PC-9 (cell line): ENCODE data around the gene CREBBP. TPM values are rescaled to one million over a fixed set of nuclear protein-coding genes. Genes with fewer than 3 reads are reported as not detected.

Experiments
- BruUV-seq: library from RNA; stranded (reverse); fragments of 400-500 nt; replicated peaks from 2 replicates; lab custom pipeline; 2021; lab: Mats Ljungman, UMichigan
- CTCF ChIA-PET: fragments of 300-600 bp; sonication (Branson Sonifier 250); formaldehyde crosslinking; loops from one replicate; lab custom pipeline; 2022; ENCODE audit warnings: antibody characterized with exemption; lab: Charles Lee
- POLR2A ChIA-PET: fragments of 300-600 bp; sonication (Branson Sonifier 250); formaldehyde crosslinking; loops from one replicate; lab custom pipeline; 2022; ENCODE audit warnings: antibody characterized with exemption; ENCODE audit not compliant: unreplicated experiment; lab: Charles Lee
- DNase-seq, 2 experiments: peaks; one replicate each; pipeline versions ENCODE4 v3.0.0 to v3.0.0-alpha.2; 2015 to 2022; ENCODE audit warnings: mixed read lengths in 1 of 2
- H2AFZ ChIP-seq: fragments of 200-600 bp; sonication (generic); 2 replicates; pipeline ENCODE4 v1.8.1; 2017; ENCODE audit warnings: antibody characterized with exemption
- H3F3A ChIP-seq: fragments of 200-600 bp; sonication (generic); 2 replicates; pipeline ENCODE4 v1.8.1; 2017; ENCODE audit warnings: antibody characterized with exemption, mild to moderate bottlenecking, low read depth; ENCODE audit not compliant: insufficient read depth
- H3K27ac ChIP-seq: fragments of 200-600 bp; sonication (generic); 2 replicates; pipeline ENCODE4 v1.6.1; 2016; ENCODE audit warnings: mixed run types
- H3K27me3 ChIP-seq: fragments of 200-600 bp; sonication (generic); 2 replicates; pipeline ENCODE4 v1.6.1; 2016; ENCODE audit warnings: low read depth, mixed run types; ENCODE audit not compliant: insufficient read depth
- H3K36me3 ChIP-seq: fragments of 200-600 bp; sonication (generic); 2 replicates; pipeline ENCODE4 v1.6.1; 2016; ENCODE audit warnings: low read depth, mixed run types
- H3K4me1 ChIP-seq: fragments of 200-600 bp; sonication (generic); replicated peaks from 2 replicates; pipeline ENCODE4 v1.6.1; 2016; ENCODE audit warnings: mixed run types; ENCODE audit not compliant: insufficient read depth
- H3K4me2 ChIP-seq: fragments of 200-600 bp; sonication (generic); 2 replicates; pipeline ENCODE4 v1.6.1; 2017; ENCODE audit warnings: mixed run types
- H3K4me3 ChIP-seq: fragments of 200-600 bp; sonication (generic); 2 replicates; pipeline ENCODE4 v1.6.1; 2016; ENCODE audit warnings: mixed run types
- H3K79me2 ChIP-seq: fragments of 200-600 bp; sonication (generic); 2 replicates; pipeline ENCODE4 v1.6.1; 2017; ENCODE audit warnings: low read depth, mixed run types
- H3K9me2 ChIP-seq: fragments of 200-600 bp; sonication (generic); 2 replicates; pipeline ENCODE4 v1.8.1; 2017; ENCODE audit warnings: mild to moderate bottlenecking; ENCODE audit not compliant: insufficient read depth
- H3K9me3 ChIP-seq: fragments of 200-600 bp; sonication (generic); 2 replicates; pipeline ENCODE4 v1.8.1; 2016; ENCODE audit warnings: low read depth; ENCODE audit not compliant: insufficient read depth
- H4K20me1 ChIP-seq: fragments of 200-600 bp; sonication (generic); 2 replicates; pipeline ENCODE4 v1.8.1; 2017; ENCODE audit not compliant: insufficient read depth
- EZH2 ChIP-seq: fragments of 200-600 bp; sonication (generic); IDR thresholded peaks from 2 replicates; pipeline ENCODE4 v1.8.0; 2017; ENCODE audit warnings: antibody characterized with exemption, low read depth
- intact Hi-C: fragments of 100-400 bp; cut with micrococcal nuclease; formaldehyde crosslinking; loops from one replicate; pipeline ENCODE4 v1.10.0; 2022; ENCODE audit not compliant: unreplicated experiment
- total RNA-seq: library from RNA; stranded (reverse); gene quantifications from 2 replicates; pipeline ENCODE4 v1.2.3, GENCODE V29; 2021
- TF ChIP-seq, protein P1 (sequence below): fragments of 200-600 bp; sonication (generic); conservative IDR thresholded peaks from 2 replicates; pipeline ENCODE4 v1.6.1; 2017; ENCODE audit warnings: mixed run types, antibody characterized with exemption, mild to moderate bottlenecking, moderate library complexity

Gene CREBBP
- total RNA-seq, 1 experiment from 2014 or later = 74.9 TPM

DNA sequence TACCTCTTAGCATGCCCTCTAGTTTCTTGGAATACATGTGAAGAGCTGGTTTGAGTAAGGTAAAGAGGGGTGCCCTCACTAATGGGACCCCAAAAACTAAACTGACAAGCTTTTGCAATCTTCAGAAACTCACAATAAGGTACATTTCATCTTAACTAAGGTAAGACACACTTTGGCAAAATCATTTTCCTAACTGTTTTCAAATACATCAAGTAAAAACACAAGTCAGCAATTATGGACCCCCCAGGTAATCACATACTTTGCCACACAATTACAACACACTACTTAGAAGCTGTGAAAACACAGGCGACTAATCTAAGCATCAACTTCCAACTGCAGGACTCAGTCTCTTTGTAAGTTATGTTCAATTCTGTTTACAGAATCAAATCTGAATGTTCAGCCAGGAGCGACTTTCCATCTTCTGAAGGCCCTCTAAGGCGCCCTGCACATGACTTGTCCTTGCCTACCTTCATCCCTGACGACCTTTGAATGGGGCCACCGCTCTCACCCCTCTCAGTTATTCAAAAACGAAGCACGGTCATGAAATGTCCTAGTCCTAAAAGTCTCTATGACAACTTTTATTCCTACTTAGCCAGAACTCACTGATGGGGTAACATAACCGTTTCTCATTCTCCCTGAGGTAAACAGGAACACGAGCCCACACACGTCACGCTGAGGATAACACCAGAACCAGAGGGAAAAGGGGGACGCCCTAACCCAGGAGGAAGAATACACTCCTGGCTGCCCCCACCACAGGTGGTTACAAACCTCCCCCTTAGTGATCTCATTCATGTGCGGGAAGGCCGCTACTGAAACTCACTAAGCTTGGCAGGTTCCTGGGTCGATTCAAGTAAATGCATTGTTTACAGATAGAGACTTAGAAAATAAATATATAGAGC, 5.5 kb downstream of the CREBBP start:
- Histone ChIP-seq H3K4me3 (no peak overlapping the region), H3K9me3 (no peaks in the 10 kb centered on the region), H3K27me3 (no peaks in the 10 kb centered on the region), H3K36me3 (0 out of 2 replicates have a peak, but pooled peaks cover 4% of the 10 kb centered on the region), H3K27ac (no peak overlapping the region), H3K4me1 (peaks cover 40% of the 10 kb centered on the region), H3K9me2 (no peaks in the 10 kb centered on the region), H4K20me1 (peaks cover 95% of the 10 kb centered on the region), H2AFZ (no peak overlapping the region), H3K79me2 (peaks cover 98% of the 10 kb centered on the region), H3F3A (peaks cover 8% of the 10 kb centered on the region; the same call in 1 of the 2 replicates), H3K4me2 (no peak overlapping the region)
- intact Hi-C loops = loop anchor here (5.0 kb wide), 1 partner anchor 93 kb away; no protein-coding TSS in a partner anchor
- no peak for DNase-seq
- CTCF ChIA-PET = no interaction called here
- no TSS peak for BruUV-seq
- no peak for TF ChIP-seq EZH2
- TF ChIP-seq, protein P1, sequence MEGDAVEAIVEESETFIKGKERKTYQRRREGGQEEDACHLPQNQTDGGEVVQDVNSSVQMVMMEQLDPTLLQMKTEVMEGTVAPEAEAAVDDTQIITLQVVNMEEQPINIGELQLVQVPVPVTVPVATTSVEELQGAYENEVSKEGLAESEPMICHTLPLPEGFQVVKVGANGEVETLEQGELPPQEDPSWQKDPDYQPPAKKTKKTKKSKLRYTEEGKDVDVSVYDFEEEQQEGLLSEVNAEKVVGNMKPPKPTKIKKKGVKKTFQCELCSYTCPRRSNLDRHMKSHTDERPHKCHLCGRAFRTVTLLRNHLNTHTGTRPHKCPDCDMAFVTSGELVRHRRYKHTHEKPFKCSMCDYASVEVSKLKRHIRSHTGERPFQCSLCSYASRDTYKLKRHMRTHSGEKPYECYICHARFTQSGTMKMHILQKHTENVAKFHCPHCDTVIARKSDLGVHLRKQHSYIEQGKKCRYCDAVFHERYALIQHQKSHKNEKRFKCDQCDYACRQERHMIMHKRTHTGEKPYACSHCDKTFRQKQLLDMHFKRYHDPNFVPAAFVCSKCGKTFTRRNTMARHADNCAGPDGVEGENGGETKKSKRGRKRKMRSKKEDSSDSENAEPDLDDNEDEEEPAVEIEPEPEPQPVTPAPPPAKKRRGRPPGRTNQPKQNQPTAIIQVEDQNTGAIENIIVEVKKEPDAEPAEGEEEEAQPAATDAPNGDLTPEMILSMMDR = no peak
- POLR2A ChIA-PET = no interaction called here

DNA sequence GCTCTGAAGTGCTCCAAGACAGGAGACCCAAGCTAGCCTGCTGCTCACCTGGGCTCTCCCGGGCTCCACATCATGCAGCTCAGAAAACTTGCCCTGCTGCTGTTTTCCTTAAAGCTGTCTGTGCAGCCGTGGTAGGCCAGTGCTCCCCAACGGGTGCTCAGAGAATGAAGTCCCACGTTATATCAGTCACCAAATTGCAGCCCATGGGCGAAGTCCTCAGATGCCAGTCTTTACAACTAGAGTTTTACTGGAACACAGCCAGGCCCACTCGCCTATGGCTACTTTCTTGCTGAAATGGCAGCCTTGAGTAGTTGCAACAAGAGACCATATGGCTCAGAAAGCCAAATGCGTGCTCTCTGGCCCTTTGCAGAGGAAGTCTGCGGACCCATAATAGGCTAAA, 6.3 kb downstream of the CREBBP start:
- H2AFZ ChIP-seq = no peak overlapping the region
- H3F3A ChIP-seq = peaks cover 8% of the 10 kb centered on the region; the same call in 1 of the 2 replicates
- no peaks in the 10 kb centered on the region for H3K9me3 ChIP-seq
- peaks cover 99% of the 10 kb centered on the region for H4K20me1 ChIP-seq
- peaks cover 100% of the 10 kb centered on the region for H3K79me2 ChIP-seq
- H3K36me3 ChIP-seq = 0 out of 2 replicates have a peak, but pooled peaks cover 4% of the 10 kb centered on the region
- no peaks in the 10 kb centered on the region for H3K9me2 ChIP-seq
- DNase-seq = no peak
- no TSS peak for BruUV-seq
- no peaks in the 10 kb centered on the region for H3K27me3 ChIP-seq
- ChIA-PET POLR2A (no interaction called here), CTCF (no interaction called here)
- no peak for TF ChIP-seq EZH2
- TF ChIP-seq, protein P1 = no peak
- H3K27ac ChIP-seq = no peak overlapping the region
- no peak overlapping the region for H3K4me2 ChIP-seq
- peaks cover 40% of the 10 kb centered on the region for H3K4me1 ChIP-seq
- H3K4me3 ChIP-seq = no peak overlapping the region
- intact Hi-C loops = no loop called here

DNA sequence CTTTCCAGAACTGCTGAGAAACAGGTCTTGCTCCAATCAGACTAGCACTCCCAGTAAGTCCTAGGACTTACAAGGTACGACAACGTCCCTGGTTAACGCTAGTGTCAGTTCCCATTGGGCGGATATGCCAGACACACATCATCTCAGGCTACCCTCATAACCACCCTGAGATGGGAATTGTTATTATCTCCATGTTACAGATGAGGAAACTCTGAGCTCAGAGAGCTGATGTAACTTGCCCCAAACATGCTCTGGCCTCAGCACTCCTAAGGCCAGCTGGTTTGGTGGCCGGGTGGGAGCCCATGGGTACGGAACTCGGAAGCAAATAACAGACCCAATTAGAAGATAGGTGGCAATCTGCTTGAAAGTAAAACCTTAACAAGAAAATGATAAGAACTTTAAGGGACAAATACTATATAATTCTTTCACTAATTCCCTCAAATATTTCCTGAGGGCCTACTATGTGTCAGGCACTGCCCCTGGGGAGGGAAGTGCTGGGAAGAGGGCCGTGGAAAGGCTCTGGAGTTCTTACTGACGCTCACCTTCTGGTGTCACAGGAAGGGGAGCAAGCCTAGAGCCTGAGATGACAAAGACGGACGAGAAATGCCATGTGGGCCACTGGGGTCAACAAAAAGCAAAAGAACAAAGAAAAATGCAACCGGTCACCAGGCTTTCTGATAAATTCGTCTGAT, 6.9 kb downstream of the CREBBP start:
- Histone ChIP-seq H3K4me1 (peaks cover 38% of the 10 kb centered on the region), H3K27me3 (no peaks in the 10 kb centered on the region), H3K9me3 (no peaks in the 10 kb centered on the region), H3K4me2 (no peak overlapping the region), H3K36me3 (0 out of 2 replicates have a peak, but pooled peaks cover 4% of the 10 kb centered on the region), H4K20me1 (peaks cover 99% of the 10 kb centered on the region), H3K9me2 (no peaks in the 10 kb centered on the region), H3F3A (peaks cover 8% of the 10 kb centered on the region; the same call in 1 of the 2 replicates), H2AFZ (no peak overlapping the region), H3K27ac (no peak overlapping the region), H3K4me3 (no peak overlapping the region), H3K79me2 (peaks cover 100% of the 10 kb centered on the region)
- ChIA-PET CTCF (no interaction called here), POLR2A (no interaction called here)
- no peak for DNase-seq
- intact Hi-C loops = no loop called here
- TF ChIP-seq, protein P1 = no peak
- no peak for TF ChIP-seq EZH2
- no TSS peak for BruUV-seq
